Mesendoderm (in vitro differentiated cells): ENCODE results near the gene OR2T10. TPM values are rescaled to one million over a fixed set of nuclear protein-coding genes. Genes with fewer than 3 reads are reported as not detected.
"Not testable (repeated sequence)": the region's sequence is repeated elsewhere in the genome, so short reads cannot be mapped to it uniquely, and the experiment has no call there.

ENCODE experiments used
- DNase-seq: peaks from one replicate; pipeline ENCODE4 v3.0.0; 2013
- H2AK5ac ChIP-seq: 2 replicates; pipeline ENCODE4 v1.6.1; 2013; ENCODE audit warnings: low read length, inconsistent platforms
- H2BK120ac ChIP-seq: 2 replicates; pipeline ENCODE4 v1.6.1; 2013; ENCODE audit warnings: low read depth, mild to moderate bottlenecking, low read length, moderate library complexity, mixed read lengths
- H2BK15ac ChIP-seq: replicated peaks from 2 replicates; pipeline ENCODE4 v1.6.1; 2013; ENCODE audit warnings: low read depth, mild to moderate bottlenecking, moderate library complexity
- H2BK5ac ChIP-seq: 2 replicates; pipeline ENCODE4 v1.6.1; 2013; ENCODE audit warnings: low read length, inconsistent platforms
- H3K18ac ChIP-seq: 2 replicates; pipeline ENCODE4 v1.6.1; 2013; ENCODE audit warnings: mild to moderate bottlenecking, low read length, mixed read lengths
- H3K23ac ChIP-seq: one replicate; pipeline ENCODE4 v1.6.1; 2013; ENCODE audit warnings: low read length
- H3K27ac ChIP-seq: 2 replicates; pipeline ENCODE4 v1.5.1; 2013; ENCODE audit warnings: low read depth, mild to moderate bottlenecking, inconsistent platforms, low read length, moderate library complexity
- H3K27me3 ChIP-seq: 2 replicates; pipeline ENCODE4 v1.6.1; 2013; ENCODE audit warnings: low read length, control low read depth, mild to moderate bottlenecking, inconsistent platforms; ENCODE audit not compliant: insufficient read depth, poor library complexity
- H3K36me3 ChIP-seq: 2 replicates; pipeline ENCODE4 v1.6.1; 2013; ENCODE audit warnings: low read length, inconsistent platforms; ENCODE audit not compliant: control insufficient read depth, insufficient read depth
- H3K4ac ChIP-seq: one replicate; pipeline ENCODE4 v1.6.1; 2013; ENCODE audit warnings: low read depth, mild to moderate bottlenecking, low read length, moderate library complexity
- H3K4me1 ChIP-seq: 2 replicates; pipeline ENCODE4 v1.6.1; 2013; ENCODE audit warnings: low read depth, low read length, inconsistent platforms; ENCODE audit not compliant: control insufficient read depth
- H3K4me2 ChIP-seq: 2 replicates; pipeline ENCODE4 v1.6.1; 2013; ENCODE audit warnings: low read length
- H3K4me3 ChIP-seq: 2 replicates; pipeline ENCODE4 v1.5.1; 2013; ENCODE audit warnings: mild to moderate bottlenecking, low read length
- H3K56ac ChIP-seq: one replicate; pipeline ENCODE4 v1.6.1; 2013; ENCODE audit warnings: low read length
- H3K79me1 ChIP-seq: 2 replicates; pipeline ENCODE4 v1.6.1; 2013; ENCODE audit warnings: low read length, inconsistent platforms
- H3K79me2 ChIP-seq: 2 replicates; pipeline ENCODE4 v1.6.1; 2013; ENCODE audit warnings: mild to moderate bottlenecking, low read length; ENCODE audit not compliant: control insufficient read depth, insufficient read depth
- H3K9ac ChIP-seq: 2 replicates; pipeline ENCODE4 v1.6.1; 2013; ENCODE audit warnings: low read length, inconsistent platforms
- H4K5ac ChIP-seq: one replicate; pipeline ENCODE4 v1.6.1; 2013; ENCODE audit warnings: low read length
- H4K8ac ChIP-seq: one replicate; pipeline ENCODE4 v1.6.1; 2013; ENCODE audit warnings: low read depth, mild to moderate bottlenecking, control low read depth, low read length, moderate library complexity
- WGBS: extraction: QIAGEN DNeasy Blood & Tissue Kit; methylation state at CpG from one replicate; pipeline ENCODE4 v1.1.7; 2013; ENCODE audit warnings: low lambda C conversion rate, missing lambda C conversion rate; ENCODE audit not compliant: insufficient coverage; ENCODE audit errors: extremely low coverage; 5-methylcytosine and 5-hydroxymethylcytosine counted together
- small RNA-seq: library from polyadenylated mRNA; stranded (forward); fragments of <200 nt; extraction: miRNeasy Mini kit (QIAGEN cat#:217004); gene quantifications from one replicate; pipeline ENCODE3, GENCODE V24; 2013; ENCODE audit not compliant: insufficient read depth

OR2T10 gene

DNA sequence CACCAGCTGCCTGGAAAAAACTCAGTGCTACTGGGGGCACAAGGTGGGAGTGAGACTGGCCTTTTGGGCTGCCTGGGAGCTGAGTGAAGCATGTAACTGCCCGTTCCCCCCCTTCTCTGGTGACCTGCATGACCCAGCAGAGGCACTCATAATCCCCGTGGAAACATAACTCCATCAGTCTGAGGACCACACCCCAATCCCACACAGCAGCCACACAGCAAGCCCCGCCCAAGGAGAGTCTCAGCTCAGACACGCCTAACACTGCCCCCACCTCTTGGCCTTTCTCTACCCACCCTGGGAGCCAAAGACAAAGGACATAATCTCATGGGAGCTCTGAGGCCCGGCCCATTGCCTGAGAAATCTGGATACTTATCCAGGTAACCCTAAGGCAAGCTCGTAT is 46.5 kb downstream of the OR2T10 start:
- not testable (repeated sequence) for H2AK5ac ChIP-seq, H3K4me2 ChIP-seq, H3K23ac ChIP-seq, H3K4me1 ChIP-seq, H4K8ac ChIP-seq, H2BK15ac ChIP-seq, H3K79me1 ChIP-seq, H3K18ac ChIP-seq, H3K27me3 ChIP-seq, H3K56ac ChIP-seq, H3K36me3 ChIP-seq, H3K9ac ChIP-seq, H2BK5ac ChIP-seq, H2BK120ac ChIP-seq, H4K5ac ChIP-seq, DNase-seq, H3K4ac ChIP-seq, H3K27ac ChIP-seq, H3K79me2 ChIP-seq, H3K4me3 ChIP-seq
- no CpG with 5 or more reads among the region's 6 CpGs for WGBS

- H3K56ac ChIP-seq, H2BK120ac ChIP-seq, H3K27ac ChIP-seq, H3K4me2 ChIP-seq, H2AK5ac ChIP-seq, H3K4me3 ChIP-seq, H4K5ac ChIP-seq, H2BK5ac ChIP-seq, H3K27me3 ChIP-seq, H3K79me2 ChIP-seq, H3K36me3 ChIP-seq, H2BK15ac ChIP-seq, H3K18ac ChIP-seq, DNase-seq, H3K4me1 ChIP-seq, H3K4ac ChIP-seq, H3K9ac ChIP-seq, H4K8ac ChIP-seq, H3K23ac ChIP-seq, H3K79me1 ChIP-seq: not testable (repeated sequence)
- WGBS = no CpG with 5 or more reads among the region's 2 CpGs
These were observed 50.1 kb downstream of the OR2T10 start for GRCh38 chr1:248547383-248547782.

Small RNAs within 50 kb of the gene (small RNA-seq; reads per million reads assigned to genes)
- gene RF00019 = not detected
